Astrocyte (in vitro differentiated cells and primary cell): ENCODE measurements around the gene FAM153A. TPM values are rescaled to one million over a fixed set of nuclear protein-coding genes. Genes with fewer than 3 reads are reported as not detected.
"Not testable (repeated sequence)": the region's sequence is repeated elsewhere in the genome, so short reads cannot be mapped to it uniquely, and the experiment has no call there.

Experiments used
- DNase-seq: peaks from one replicate; pipeline ENCODE4 v3.0.0-alpha.2; 2010; ENCODE audit warnings: low read depth
- FAIRE-seq: peaks from 2 replicates; lab custom pipeline; 2011; peaks lifted over from hg19 to GRCh38; lab: Jason Lieb, UNC
- H2AFZ ChIP-seq: 2 replicates; pipeline ENCODE4 v1.6.0; 2012; ENCODE audit warnings: low read depth, low read length, inconsistent platforms
- H3K27ac ChIP-seq: 2 replicates; pipeline ENCODE4 v1.5.1; 2011; ENCODE audit warnings: low read depth, low read length, inconsistent platforms
- H3K27me3 ChIP-seq: 2 replicates; pipeline ENCODE4 v1.6.0; 2011; ENCODE audit warnings: low read length, inconsistent platforms; ENCODE audit not compliant: insufficient read depth
- H3K36me3 ChIP-seq: 2 replicates; pipeline ENCODE4 v1.5.1; 2011; ENCODE audit warnings: low read length, inconsistent platforms; ENCODE audit not compliant: insufficient read depth
- H3K4me1 ChIP-seq: 2 replicates; pipeline ENCODE4 v1.5.1; 2011; ENCODE audit warnings: low read length, inconsistent platforms; ENCODE audit not compliant: insufficient read depth
- H3K4me2 ChIP-seq: 2 replicates; pipeline ENCODE4 v1.6.0; 2012; ENCODE audit warnings: low read length, inconsistent platforms
- H3K4me3 ChIP-seq: 2 replicates; pipeline ENCODE4 v1.5.1; 2011; ENCODE audit warnings: low read depth, mild to moderate bottlenecking, low read length, inconsistent platforms; ENCODE audit not compliant: insufficient read depth
- H3K79me2 ChIP-seq: 2 replicates; pipeline ENCODE4 v1.6.0; 2012; ENCODE audit warnings: mild to moderate bottlenecking, low read length, inconsistent platforms; ENCODE audit not compliant: insufficient read depth
- H3K9ac ChIP-seq: 2 replicates; pipeline ENCODE4 v1.6.0; 2012; ENCODE audit warnings: mild to moderate bottlenecking, low read length, inconsistent platforms
- H3K9me3 ChIP-seq: 2 replicates; pipeline ENCODE4 v1.5.1; 2012; ENCODE audit warnings: low read depth, mild to moderate bottlenecking, low read length, inconsistent platforms; ENCODE audit not compliant: insufficient read depth
- H4K20me1 ChIP-seq: 2 replicates; pipeline ENCODE4 v1.6.0; 2012; ENCODE audit warnings: low read length, inconsistent platforms; ENCODE audit not compliant: insufficient read depth
- H3K27ac Mint-ChIP-seq: one replicate; pipeline ENCODE4 v1.8.0; 2021; ENCODE audit warnings: mild to moderate bottlenecking, mixed read lengths; ENCODE audit not compliant: unreplicated experiment
- H3K27me3 Mint-ChIP-seq: one replicate; pipeline ENCODE4 v1.8.0; 2021; ENCODE audit warnings: low read depth, mixed read lengths; ENCODE audit not compliant: unreplicated experiment
- H3K36me3 Mint-ChIP-seq: one replicate; pipeline ENCODE4 v1.8.0; 2021; ENCODE audit warnings: low read depth, mixed read lengths; ENCODE audit not compliant: unreplicated experiment
- H3K4me1 Mint-ChIP-seq: one replicate; pipeline ENCODE4 v1.8.0; 2021; ENCODE audit warnings: low read depth, mixed read lengths; ENCODE audit not compliant: unreplicated experiment
- H3K4me3 Mint-ChIP-seq: one replicate; pipeline ENCODE4 v1.8.0; 2021; ENCODE audit warnings: mild to moderate bottlenecking, moderate library complexity, mixed read lengths; ENCODE audit not compliant: unreplicated experiment
- H3K9me3 Mint-ChIP-seq: one replicate; pipeline ENCODE4 v1.8.0; 2021; ENCODE audit warnings: mild to moderate bottlenecking, mixed read lengths; ENCODE audit not compliant: unreplicated experiment
- total RNA-seq: library from RNA; stranded (reverse); gene quantifications from 2 replicates; pipeline ENCODE4 v1.2.1, GENCODE V29; 2021

The FAM153A gene
- total RNA-seq, 1 donor from 2014 or later = not detected

DNA sequence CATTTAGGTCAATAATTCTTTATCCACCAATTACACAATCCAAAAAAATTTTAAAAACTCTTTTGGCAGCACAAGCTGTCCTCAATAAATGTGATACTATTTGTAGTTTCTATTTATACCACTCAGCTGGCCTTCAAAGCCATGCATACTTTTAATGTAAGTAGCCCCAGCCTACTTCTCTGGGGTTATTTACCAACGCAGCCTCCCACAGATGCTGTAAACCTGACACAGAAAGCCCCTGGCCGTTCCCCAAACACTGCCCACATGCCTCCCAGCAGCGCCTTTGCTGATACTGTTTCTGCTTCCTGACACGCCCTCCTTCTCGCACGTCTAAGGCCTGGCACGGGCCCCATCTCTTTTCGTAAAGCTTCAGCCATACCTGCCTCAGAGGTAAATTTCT lies 62.7 kb downstream of the FAM153A start:
- H3K4me1 Mint-ChIP-seq, FAIRE-seq, H3K4me3 Mint-ChIP-seq, H3K9me3 ChIP-seq, H3K79me2 ChIP-seq, H3K36me3 ChIP-seq, H3K27ac Mint-ChIP-seq, H3K27me3 ChIP-seq, H3K9me3 Mint-ChIP-seq, H3K4me3 ChIP-seq, H3K9ac ChIP-seq, H3K27ac ChIP-seq, H4K20me1 ChIP-seq, H2AFZ ChIP-seq, H3K4me1 ChIP-seq, DNase-seq, H3K4me2 ChIP-seq, H3K27me3 Mint-ChIP-seq, H3K36me3 Mint-ChIP-seq: not testable (repeated sequence)

DNA sequence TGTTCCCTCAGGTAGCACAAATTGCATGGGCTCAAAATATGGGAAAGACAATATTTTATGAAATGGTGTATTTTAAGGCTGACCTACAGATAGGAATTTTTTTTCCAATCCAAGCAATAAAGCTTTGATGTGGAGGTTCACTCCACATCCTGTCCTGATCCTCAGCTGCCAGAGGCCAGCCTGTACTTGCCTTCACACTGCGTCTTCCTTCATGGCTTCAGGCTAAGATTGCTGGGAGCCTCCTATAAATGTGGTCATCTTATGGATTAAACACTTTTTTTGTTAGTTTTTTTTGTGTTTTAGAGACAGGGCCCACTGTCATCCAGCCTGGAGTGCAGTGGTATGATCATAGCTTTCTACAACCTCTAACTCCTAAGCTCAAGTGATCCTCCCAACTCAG lies 67.3 kb downstream of the FAM153A start:
- not testable (repeated sequence) for H3K9me3 Mint-ChIP-seq, H3K27me3 ChIP-seq, DNase-seq, H3K36me3 ChIP-seq, H3K27me3 Mint-ChIP-seq, FAIRE-seq, H3K9ac ChIP-seq, H3K27ac Mint-ChIP-seq, H3K4me3 Mint-ChIP-seq, H3K27ac ChIP-seq, H3K4me2 ChIP-seq, H2AFZ ChIP-seq, H3K79me2 ChIP-seq, H3K4me1 ChIP-seq, H3K4me1 Mint-ChIP-seq, H3K4me3 ChIP-seq, H3K36me3 Mint-ChIP-seq, H3K9me3 ChIP-seq, H4K20me1 ChIP-seq

- not testable (repeated sequence) for FAIRE-seq, H3K27me3 Mint-ChIP-seq, H3K27me3 ChIP-seq
Observed at GRCh38 chr5:177696100-177696499, 86.6 kb downstream of the FAM153A start.

GRCh38 chr5:177695356-177695930 lies 87.3 kb downstream of the FAM153A start:
- not testable (repeated sequence) for FAIRE-seq, H3K27ac Mint-ChIP-seq

More at GRCh38 chr5:177696100-177696499, 86.6 kb downstream of the FAM153A start:
- not testable (repeated sequence) for H4K20me1 ChIP-seq, H3K9me3 Mint-ChIP-seq, H2AFZ ChIP-seq, H3K4me1 ChIP-seq, H3K27ac Mint-ChIP-seq, H3K36me3 Mint-ChIP-seq, H3K27ac ChIP-seq, H3K4me2 ChIP-seq, H3K4me3 Mint-ChIP-seq, H3K79me2 ChIP-seq, H3K36me3 ChIP-seq, H3K4me1 Mint-ChIP-seq, DNase-seq, H3K4me3 ChIP-seq, H3K9ac ChIP-seq, H3K9me3 ChIP-seq

DNA sequence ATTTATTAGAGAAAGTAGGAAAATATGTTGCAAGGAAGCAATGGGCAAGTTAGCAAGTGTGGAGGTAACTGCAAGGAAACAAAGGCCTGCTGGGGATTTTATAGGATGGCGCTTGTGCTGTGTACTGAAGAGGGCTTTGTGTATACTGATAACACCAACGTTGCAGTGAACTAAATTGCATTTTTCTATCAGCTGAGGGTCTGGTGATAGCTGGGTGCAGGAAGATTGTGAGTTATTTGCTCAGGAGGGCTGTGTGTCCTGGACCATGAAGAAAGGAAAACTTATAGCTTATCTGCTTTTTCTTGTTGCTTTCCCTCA lies 88.2 kb downstream of the FAM153A start:
- not testable (repeated sequence) for H3K27ac Mint-ChIP-seq, H3K4me3 ChIP-seq, DNase-seq, H3K9ac ChIP-seq, H3K4me1 Mint-ChIP-seq, H3K4me3 Mint-ChIP-seq, FAIRE-seq, H3K4me2 ChIP-seq, H3K27me3 ChIP-seq, H3K36me3 ChIP-seq, H3K4me1 ChIP-seq, H4K20me1 ChIP-seq, H3K79me2 ChIP-seq, H3K36me3 Mint-ChIP-seq, H3K9me3 Mint-ChIP-seq, H2AFZ ChIP-seq, H3K9me3 ChIP-seq, H3K27me3 Mint-ChIP-seq, H3K27ac ChIP-seq

More at GRCh38 chr5:177695356-177695930, 87.3 kb downstream of the FAM153A start:
- H3K4me1 Mint-ChIP-seq, H3K4me3 ChIP-seq, H3K9me3 ChIP-seq, H2AFZ ChIP-seq, H3K4me2 ChIP-seq, H3K36me3 Mint-ChIP-seq, DNase-seq, H3K79me2 ChIP-seq, H3K4me1 ChIP-seq, H3K9me3 Mint-ChIP-seq, H3K9ac ChIP-seq, H3K4me3 Mint-ChIP-seq, H3K36me3 ChIP-seq, H3K27me3 ChIP-seq, H3K27ac ChIP-seq, H3K27me3 Mint-ChIP-seq, H4K20me1 ChIP-seq: not testable (repeated sequence)

DNA sequence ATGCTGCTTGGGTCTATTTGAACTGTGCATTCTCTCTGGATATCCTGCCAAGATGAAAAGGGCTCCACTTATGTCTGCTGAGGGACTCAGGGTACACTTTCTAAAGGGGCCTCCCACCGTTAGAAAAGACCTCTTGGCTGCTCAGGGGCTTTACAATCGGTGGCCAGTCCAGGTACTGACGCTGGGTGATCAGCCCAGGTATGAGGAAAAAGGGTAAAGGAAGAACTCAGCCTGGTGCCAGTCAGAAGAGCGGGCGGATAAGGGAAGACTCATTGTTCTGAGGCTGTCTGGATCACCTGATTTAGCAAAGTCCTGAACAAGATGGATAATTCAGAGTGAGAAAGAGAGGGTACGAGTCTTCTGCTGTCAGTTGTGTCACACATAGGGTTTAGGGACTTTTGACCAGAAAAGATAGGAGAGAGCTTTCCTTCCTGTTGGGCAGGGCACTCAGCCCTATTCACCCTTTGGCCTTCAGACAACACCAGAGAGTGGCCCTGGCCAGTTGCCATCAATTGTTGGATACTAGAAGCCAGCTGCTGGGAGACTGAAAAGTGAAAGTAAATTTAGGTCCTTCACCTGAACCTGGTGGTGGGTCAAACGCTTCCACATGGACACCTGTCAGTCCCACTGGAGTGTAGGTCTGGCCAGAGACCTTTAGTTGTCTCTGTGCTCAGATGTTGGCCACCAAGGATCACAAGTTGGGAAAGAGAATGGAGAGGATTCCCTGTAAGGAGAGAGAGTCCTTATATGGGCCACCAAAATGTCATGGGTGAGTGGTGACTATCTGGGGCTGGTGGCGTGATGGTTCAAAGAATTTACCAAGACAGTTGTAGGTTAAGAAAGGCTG lies 88.8 kb downstream of the FAM153A start:
- H4K20me1 ChIP-seq, H3K79me2 ChIP-seq, DNase-seq, H3K27me3 Mint-ChIP-seq, H3K4me2 ChIP-seq, H3K27me3 ChIP-seq, H3K36me3 Mint-ChIP-seq, H3K9me3 ChIP-seq, H3K27ac ChIP-seq, H3K27ac Mint-ChIP-seq, H3K36me3 ChIP-seq, H3K4me3 Mint-ChIP-seq, H3K4me1 Mint-ChIP-seq, H2AFZ ChIP-seq, H3K4me3 ChIP-seq, FAIRE-seq, H3K9ac ChIP-seq, H3K9me3 Mint-ChIP-seq, H3K4me1 ChIP-seq: not testable (repeated sequence)
